ENCODE results near the gene OTOP3.
"Not testable (repeated sequence)": the region's sequence is repeated elsewhere in the genome, so short reads cannot be mapped to it uniquely, and the experiment has no call there.

OTOP3 gene

GRCh38 chr17:74959826-74960515 is 24.3 kb downstream of the OTOP3 start:
- in situ Hi-C loops (cut with MboI; ENCODE audit: low sequenced_read_pairs): no loop called here

- in situ Hi-C loops (cut with MboI; ENCODE audit: low sequenced_read_pairs): no loop called here
Measured at GRCh38 chr17:74960570-74961342, 25.1 kb downstream of the OTOP3 start.

GRCh38 chr17:74961657-74962350 is 26.1 kb downstream of the OTOP3 start:
- in situ Hi-C loops (cut with MboI; ENCODE audit: low sequenced_read_pairs): no loop called here

DNA sequence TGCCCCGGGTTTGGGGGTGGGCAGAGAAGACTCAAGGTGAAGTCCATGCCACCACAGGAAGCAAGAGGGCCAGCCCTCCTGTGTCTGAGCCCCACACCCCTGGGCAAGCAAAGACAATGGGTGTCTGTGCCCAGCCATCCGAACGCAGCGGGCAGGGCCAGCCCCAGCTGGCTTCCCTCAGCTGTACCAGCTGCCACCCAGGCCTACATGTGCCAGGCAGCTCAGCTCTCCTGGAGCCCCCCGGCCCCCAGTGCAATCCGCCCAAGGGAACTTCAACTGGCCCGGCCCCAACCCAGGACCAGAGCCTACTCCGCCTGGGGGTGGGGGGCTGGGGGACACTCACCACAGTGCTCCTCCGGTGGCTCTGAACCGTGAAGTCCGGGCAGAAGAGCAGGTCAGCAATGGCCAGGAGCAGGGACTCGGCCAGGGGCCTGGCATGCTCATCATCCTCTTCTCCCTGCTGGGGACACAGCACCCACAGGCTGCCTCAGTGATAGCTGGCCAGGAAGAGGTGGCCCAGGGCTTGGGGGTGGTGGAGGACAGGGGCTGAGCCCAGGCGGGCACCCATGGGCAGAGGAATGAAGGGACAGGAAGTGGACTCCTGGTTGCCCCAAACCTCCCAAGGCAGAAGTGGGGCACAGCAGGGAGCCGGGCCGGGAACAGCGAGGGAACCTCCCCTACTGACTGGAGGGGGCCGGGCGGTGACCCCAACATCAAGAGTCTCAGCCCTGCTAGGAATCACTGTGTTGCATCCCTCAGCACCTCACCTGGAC is 27.1 kb downstream of the OTOP3 start:
- in situ Hi-C loops (cut with MboI; ENCODE audit: low sequenced_read_pairs): no loop called here

DNA sequence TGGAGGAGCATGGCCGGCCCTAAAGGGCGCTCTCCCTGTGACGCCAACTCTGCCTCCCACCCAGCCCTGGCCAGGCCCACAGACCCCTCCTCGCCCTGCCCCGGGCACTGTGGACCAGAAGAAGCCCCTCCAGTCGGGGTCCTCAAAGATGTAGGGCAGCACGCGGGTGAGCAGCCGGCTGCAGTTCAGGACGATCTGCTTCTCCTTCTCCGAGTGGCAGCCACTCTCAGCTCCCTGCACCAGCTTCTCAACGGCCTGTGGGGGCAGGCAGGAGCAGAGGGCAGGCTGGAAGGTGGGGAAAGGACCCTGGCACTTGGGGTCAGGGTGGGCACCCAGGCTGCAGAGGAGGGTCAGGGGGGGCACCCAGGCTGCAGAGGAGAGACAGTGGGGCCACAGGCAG is 28.0 kb downstream of the OTOP3 start:
- in situ Hi-C loops (cut with MboI; ENCODE audit: low sequenced_read_pairs): no loop called here

GRCh38 chr17:74964246-74964761 is 28.6 kb downstream of the OTOP3 start:
- in situ Hi-C loops (cut with MboI; ENCODE audit: low sequenced_read_pairs): no loop called here

DNA sequence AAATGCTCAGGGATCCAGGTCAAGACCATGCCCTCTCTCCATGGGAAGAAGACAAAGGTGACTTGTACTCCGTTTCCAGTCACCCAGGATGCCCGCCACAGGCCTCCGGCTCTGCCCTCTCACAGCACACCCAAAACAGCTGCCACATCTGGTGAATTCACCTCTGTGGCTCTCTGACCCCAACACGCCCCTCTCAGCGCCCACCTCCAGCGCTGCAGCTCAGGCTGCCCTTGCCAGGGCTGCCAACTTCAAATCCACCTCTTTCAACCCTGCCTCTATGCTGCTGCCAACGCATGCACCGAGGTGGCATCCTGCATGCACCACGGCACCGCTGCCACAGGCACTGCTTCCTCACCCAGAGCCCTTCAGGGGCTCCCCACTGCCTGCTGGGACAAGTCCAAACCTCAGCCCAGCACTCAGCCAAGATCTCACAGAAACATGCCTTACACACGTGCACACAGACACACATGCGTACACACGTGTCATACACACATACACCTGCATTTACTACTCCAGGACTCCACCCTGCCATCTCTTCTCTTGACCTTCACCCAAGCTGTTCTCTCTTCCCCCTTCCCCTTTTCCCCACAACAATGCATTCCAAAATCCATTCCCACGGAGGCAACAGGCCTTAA is 29.4 kb downstream of the OTOP3 start:
- in situ Hi-C loops (cut with MboI; ENCODE audit: low sequenced_read_pairs): no loop called here

DNA sequence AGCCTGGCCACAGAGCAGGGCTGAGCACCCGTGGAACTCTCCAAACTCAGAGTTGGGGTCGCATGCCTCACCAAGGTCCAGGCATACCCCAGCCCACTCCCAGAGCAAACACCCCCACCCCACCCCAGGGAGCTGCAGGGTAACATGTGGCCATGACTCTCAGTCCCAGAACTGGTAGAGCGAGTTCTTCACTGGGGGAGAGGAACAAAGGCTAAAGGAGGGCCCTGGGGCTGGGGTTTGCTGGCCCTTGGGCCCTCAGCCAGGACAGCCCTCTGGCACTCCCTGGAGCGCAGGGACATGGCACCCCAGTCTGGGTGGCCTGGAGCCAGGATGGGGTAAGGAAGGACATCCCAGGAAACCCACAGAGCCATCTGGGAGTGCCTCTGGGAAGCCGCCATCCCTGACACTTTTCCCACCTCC is 32.7 kb downstream of the OTOP3 start:
- in situ Hi-C loops (cut with MboI; ENCODE audit: low sequenced_read_pairs): no loop called here

DNA sequence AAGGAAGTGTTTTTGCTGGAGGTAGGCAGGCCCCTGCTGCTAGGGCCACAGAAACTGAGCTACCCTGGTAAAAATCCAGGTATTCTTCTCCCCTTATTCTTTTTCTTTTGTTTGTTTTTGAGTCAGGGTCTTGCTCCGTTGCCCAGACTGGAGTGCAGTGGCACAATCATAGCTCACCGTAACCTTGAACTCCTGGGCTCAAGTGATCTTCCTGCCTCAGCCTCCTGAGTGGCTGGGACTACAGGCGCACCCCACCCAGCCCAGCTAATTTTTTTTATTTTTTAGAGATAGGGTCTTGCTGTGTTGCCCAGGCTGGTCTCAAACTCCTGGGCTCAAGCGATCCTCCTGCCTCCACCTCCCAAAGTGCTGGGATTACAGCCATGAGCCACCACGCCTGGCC is 33.8 kb downstream of the OTOP3 start:
- in situ Hi-C loops (cut with MboI; ENCODE audit: low sequenced_read_pairs): not testable (repeated sequence)

DNA sequence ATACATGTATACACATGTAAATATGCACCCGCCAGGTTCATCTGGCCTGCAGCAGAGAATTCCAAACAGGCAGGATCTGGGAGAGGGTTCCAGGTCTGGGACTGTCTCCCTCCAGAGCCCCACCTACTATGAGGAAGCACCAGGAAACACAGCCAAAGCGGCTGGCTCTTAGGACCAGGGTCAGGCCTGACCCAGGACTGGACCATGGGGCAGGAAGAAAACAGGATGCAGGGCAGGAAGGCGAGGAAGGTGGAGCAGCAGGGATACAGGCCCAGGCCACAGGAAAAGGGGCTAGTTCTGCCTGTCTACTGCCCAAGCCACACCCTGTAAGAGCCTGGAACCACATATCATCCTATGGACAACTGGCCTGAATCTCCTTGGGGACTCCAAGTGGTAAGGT is 34.7 kb downstream of the OTOP3 start:
- in situ Hi-C loops (cut with MboI; ENCODE audit: low sequenced_read_pairs): no loop called here

DNA sequence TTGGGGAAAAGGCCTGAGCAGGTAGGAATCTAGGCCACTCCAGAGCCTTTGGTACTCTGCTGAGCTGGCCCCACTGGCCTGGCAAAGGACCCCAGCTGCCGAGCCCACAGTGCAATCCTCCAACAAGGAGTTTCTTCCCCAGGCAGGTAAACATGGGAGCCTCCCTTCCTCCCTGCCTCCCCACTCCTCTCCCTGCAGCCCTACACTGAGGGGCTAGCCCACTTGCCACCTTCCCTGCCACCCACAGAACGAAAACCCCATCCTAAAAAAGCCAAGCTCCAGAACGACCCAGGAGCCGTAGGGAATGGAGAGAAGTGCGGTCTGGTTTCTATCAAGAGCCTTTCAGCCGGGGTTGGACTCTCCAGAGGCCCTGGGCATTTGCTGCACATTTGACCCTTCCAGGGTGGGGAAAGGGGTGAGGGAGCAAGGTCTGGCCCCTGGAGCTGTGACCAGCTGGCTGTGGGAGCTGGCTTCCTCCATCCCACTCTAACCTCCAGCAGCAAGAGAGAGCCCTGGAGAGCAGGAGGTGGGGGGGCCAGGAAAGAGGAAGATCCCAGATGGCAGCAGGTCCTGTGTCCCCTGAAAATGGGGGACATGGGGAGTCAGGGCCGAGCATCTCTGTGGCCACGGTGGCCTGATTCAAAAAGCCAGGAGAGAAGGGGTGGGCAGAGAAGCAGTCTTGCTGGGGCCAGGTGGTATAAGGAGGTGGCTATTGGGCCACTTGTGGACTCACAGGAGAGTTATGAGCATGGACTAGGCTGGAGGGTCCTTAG is 35.6 kb downstream of the OTOP3 start:
- in situ Hi-C loops (cut with MboI; ENCODE audit: low sequenced_read_pairs): no loop called here

- in situ Hi-C loops (cut with MboI; ENCODE audit: low sequenced_read_pairs): no loop called here
Measured at GRCh38 chr17:74971842-74972106, 36.1 kb downstream of the OTOP3 start.

GRCh38 chr17:74972107-74972972 is 36.6 kb downstream of the OTOP3 start, which contains the start of gene HID1:
HID1 (minus strand) TSS chr17:74972759; CDS start chr17:74972656, 103 bp downstream.
- in situ Hi-C loops (cut with MboI; ENCODE audit: low sequenced_read_pairs): no loop called here

DNA sequence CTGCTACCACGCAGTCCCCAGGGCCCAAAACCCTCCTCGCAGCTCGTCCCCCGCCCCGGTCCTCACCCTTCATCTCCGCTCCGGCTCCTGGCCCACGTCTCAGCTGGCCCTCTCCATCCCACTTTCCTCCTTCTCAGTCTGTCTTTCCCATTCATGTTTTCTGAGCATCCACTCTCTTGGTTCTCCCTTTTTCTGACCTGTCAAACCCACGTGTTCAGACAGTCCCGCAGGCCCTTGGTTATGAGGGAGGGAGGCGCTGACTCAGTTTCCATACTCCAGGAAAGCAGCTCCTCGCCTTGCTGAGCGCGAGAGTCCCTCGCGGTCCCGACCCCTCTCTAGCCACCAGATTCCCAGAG is 37.3 kb downstream of the OTOP3 start:
- in situ Hi-C loops (cut with MboI; ENCODE audit: low sequenced_read_pairs): no loop called here

DNA sequence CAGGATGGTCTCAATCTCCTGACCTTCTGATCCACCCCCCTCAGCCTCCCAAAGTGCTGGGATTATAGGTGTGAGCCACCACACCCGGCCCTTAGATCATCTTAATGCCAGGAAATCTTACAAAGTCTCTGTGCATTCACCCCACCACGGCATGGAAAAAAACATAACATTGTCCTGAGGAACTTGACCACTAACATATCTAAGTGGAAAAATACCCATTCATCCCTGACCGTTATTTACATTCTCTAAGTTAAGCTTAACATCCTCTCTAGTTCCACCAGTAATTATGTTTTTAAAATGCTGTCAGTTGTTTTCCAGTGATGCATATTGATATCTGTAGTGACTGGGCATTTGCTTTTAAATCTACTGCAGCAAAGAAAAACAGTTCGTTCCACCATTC is 40.2 kb downstream of the OTOP3 start:
- in situ Hi-C loops (cut with MboI; ENCODE audit: low sequenced_read_pairs): no loop called here

- in situ Hi-C loops (cut with MboI; ENCODE audit: low sequenced_read_pairs): no loop called here
Measured at GRCh38 chr17:74977802-74978201, 42.1 kb downstream of the OTOP3 start.

GRCh38 chr17:74978240-74978639 is 42.5 kb downstream of the OTOP3 start:
- in situ Hi-C loops (cut with MboI; ENCODE audit: low sequenced_read_pairs): no loop called here

- in situ Hi-C loops (cut with MboI; ENCODE audit: low sequenced_read_pairs): no loop called here
Measured at GRCh38 chr17:74979408-74980146, 43.9 kb downstream of the OTOP3 start.
